ENCODE measurements around the gene BATF. TPM values are rescaled to one million over a fixed set of nuclear protein-coding genes. Genes with fewer than 3 reads are reported as not detected.

BATF gene
- total and polyA plus RNA-seq, 2 experiments from 2014 or later = not detected

DNA sequence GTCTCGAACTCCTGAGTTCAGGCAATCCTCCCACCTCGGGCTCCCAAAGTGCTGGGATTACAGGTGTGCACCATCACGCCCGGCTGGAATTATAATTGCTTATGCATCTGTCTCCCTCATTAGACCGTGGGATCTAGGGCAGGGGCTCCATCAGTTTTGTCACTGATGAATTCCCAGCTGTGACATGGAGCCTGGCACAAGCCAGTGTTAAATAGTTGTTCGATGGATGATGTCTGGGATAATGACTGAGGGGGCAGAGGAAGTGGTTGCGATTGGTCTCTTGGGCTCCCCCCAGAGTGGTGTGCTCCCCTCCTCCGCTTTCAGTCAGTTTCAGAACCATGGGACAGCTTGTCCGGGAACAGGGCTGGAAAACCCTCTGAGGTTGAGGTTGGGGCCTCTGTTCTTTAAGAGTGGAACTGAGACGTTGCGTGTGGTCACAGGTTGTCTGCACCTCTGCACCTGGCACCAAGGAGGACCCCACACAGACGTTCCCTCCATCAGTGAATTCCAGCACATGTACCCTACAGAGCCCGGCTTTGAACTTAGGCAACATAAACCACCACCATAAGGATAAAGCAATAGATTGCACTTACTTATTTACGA is 30.8 kb upstream of the BATF start:
- Histone ChIP-seq H3K4me1 (ENCODE audit: low read depth) (no peaks in the 10 kb centered on the region), H3K27ac (no peak overlapping the region), H3K27me3 (no peaks in the 10 kb centered on the region), H3K36me3 (no peaks in the 10 kb centered on the region), H3K9me3 (ENCODE audit: low read depth) (no peaks in the 10 kb centered on the region), H3K4me3 (no peak overlapping the region)
- TF ChIP-seq, protein P1, sequence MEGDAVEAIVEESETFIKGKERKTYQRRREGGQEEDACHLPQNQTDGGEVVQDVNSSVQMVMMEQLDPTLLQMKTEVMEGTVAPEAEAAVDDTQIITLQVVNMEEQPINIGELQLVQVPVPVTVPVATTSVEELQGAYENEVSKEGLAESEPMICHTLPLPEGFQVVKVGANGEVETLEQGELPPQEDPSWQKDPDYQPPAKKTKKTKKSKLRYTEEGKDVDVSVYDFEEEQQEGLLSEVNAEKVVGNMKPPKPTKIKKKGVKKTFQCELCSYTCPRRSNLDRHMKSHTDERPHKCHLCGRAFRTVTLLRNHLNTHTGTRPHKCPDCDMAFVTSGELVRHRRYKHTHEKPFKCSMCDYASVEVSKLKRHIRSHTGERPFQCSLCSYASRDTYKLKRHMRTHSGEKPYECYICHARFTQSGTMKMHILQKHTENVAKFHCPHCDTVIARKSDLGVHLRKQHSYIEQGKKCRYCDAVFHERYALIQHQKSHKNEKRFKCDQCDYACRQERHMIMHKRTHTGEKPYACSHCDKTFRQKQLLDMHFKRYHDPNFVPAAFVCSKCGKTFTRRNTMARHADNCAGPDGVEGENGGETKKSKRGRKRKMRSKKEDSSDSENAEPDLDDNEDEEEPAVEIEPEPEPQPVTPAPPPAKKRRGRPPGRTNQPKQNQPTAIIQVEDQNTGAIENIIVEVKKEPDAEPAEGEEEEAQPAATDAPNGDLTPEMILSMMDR (IDR thresholded peaks at IDR 0.05; ENCODE audit: low read depth, low read length) = no peak
- DNase-seq (ENCODE audit: low read depth in 1 of 2, low spot score in 1 of 2) = no peak

DNA sequence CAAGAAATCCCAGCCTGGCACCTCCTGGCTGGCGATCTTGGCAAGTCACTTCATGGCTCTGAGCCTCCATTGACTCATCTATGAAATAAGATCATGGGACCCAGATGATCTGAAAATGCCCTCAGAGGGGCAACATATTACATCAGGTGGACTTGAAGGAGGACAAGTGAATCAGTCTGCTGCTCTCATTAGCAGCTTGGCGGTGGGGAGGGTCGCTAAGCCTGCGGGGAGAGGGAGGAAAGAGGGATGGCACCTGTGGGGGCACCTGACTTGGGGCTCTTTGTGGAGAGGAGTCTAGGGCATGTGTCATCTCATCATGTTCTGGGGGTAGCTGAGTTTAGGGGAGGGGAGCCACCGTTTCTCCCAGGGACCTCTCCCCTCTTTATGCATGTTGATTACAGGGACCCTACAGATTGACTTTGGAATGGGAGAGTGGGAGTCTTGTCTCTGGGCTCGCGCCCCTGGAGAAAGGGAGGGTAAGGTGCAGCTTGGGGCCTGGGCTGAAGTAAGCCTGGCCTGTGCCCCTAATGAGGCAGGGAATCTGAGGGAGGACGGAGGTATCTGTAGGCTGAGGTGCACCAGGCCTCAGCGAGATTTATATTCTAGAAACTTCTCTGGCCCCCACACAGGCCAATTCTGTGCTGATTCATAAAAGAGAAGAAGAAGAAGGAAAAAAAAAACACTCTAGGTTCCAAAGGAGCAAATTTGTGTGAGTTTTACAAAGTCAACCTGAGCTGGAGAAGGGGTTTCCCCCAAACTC is 29.3 kb upstream of the BATF start:
- Histone ChIP-seq H3K27me3 (no peaks in the 10 kb centered on the region), H3K36me3 (no peaks in the 10 kb centered on the region), H3K4me3 (no peak overlapping the region), H3K4me1 (ENCODE audit: low read depth) (no peaks in the 10 kb centered on the region), H3K27ac (no peak overlapping the region), H3K9me3 (ENCODE audit: low read depth) (no peaks in the 10 kb centered on the region)
- no peak for DNase-seq (ENCODE audit: low read depth in 1 of 2, low spot score in 1 of 2)
- TF ChIP-seq, protein P1 (IDR thresholded peaks at IDR 0.05; ENCODE audit: low read depth, low read length) = no peak

DNA sequence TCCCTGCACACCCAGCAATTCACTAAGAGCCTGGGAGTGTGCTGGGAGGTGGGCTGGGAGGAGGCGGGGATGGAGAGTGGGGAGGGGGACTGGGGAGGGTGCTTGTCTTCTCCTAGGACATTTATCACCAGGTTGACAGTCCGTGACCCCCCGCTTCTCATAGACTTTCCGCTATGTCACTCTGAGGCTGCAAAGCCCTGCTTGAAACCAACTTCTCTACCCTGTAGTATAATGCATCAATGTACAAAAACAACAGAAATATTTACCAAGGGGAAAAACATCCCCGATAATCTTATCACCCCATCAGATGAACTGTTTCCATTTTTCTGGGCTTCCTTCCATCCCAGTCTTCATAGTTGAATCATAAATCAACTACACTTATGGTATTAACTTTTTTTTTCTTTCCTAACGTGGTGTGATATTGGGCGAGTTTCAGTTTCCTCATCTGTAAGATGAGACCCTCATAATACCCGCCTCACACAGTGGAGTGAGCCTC is 28.6 kb upstream of the BATF start:
- Histone ChIP-seq H3K4me1 (ENCODE audit: low read depth) (no peaks in the 10 kb centered on the region), H3K27ac (no peak overlapping the region), H3K27me3 (no peaks in the 10 kb centered on the region), H3K9me3 (ENCODE audit: low read depth) (no peaks in the 10 kb centered on the region), H3K36me3 (no peaks in the 10 kb centered on the region), H3K4me3 (no peak overlapping the region)
- DNase-seq (ENCODE audit: low read depth in 1 of 2, low spot score in 1 of 2) = peak in 1 of 2 donors; percentile 13
- TF ChIP-seq, protein P1 (IDR thresholded peaks at IDR 0.05; ENCODE audit: low read depth, low read length) = no peak

DNA sequence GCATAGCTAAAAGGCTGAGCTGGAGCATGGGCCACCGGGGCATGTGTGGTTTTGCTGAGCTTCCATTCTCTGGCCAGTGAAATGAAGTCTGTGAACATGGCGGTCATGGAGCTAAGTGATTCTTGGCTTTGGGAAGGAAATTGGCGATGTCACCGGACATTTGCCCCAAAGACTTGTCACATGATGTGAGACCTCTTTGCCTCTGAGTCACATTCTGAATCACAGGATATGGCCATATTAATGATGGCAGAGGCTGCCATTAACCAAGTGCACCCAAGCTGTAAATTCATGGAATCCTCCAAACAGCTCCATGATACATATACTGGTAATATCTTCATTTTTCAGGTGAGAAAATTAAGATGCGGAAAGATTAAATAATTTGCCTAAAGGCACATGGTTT is 27.4 kb upstream of the BATF start:
- TF ChIP-seq, protein P1 (IDR thresholded peaks at IDR 0.05; ENCODE audit: low read depth, low read length) = no peak
- H3K27me3 ChIP-seq = no peaks in the 10 kb centered on the region
- H3K4me1 ChIP-seq (ENCODE audit: low read depth) = no peaks in the 10 kb centered on the region
- no peak for DNase-seq (ENCODE audit: low read depth in 1 of 2, low spot score in 1 of 2)
- no peaks in the 10 kb centered on the region for H3K9me3 ChIP-seq (ENCODE audit: low read depth)
- H3K27ac ChIP-seq = no peak overlapping the region
- H3K36me3 ChIP-seq = no peaks in the 10 kb centered on the region
- no peak overlapping the region for H3K4me3 ChIP-seq

DNA sequence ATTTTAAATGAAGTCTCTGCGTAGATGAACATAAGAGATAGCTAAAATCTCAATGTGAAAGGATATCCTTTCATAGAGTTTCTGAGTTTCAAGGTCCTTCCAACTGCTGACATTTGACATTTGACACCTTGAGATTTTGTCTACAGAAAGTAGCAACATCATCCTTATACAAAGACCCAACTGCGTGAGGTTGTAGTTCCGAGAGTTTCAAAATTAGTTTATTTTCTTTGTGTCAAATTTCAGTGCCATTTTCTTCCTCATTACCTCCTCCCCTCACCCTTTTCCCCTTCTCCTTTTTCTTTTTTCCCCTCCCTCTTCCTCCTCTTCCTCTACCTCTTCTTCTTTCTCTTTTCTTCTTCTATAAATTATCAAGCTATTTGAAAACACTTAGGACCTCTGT is 26.9 kb upstream of the BATF start:
- Histone ChIP-seq H3K27me3 (no peaks in the 10 kb centered on the region), H3K27ac (no peak overlapping the region), H3K9me3 (ENCODE audit: low read depth) (no peaks in the 10 kb centered on the region), H3K4me3 (no peak overlapping the region), H3K4me1 (ENCODE audit: low read depth) (no peaks in the 10 kb centered on the region), H3K36me3 (no peaks in the 10 kb centered on the region)
- TF ChIP-seq, protein P1 (IDR thresholded peaks at IDR 0.05; ENCODE audit: low read depth, low read length) = no peak
- DNase-seq (ENCODE audit: low read depth in 1 of 2, low spot score in 1 of 2) = no peak
